NCI-H226 (cell line): ENCODE measurements around the gene PHIP.
"Not testable (repeated sequence)": the region's sequence is repeated elsewhere in the genome, so short reads cannot be mapped to it uniquely, and the experiment has no call there.

Experiments used
- DNase-seq: peaks from one replicate; pipeline ENCODE4 v3.0.0-alpha.2; 2015

The PHIP gene

DNA sequence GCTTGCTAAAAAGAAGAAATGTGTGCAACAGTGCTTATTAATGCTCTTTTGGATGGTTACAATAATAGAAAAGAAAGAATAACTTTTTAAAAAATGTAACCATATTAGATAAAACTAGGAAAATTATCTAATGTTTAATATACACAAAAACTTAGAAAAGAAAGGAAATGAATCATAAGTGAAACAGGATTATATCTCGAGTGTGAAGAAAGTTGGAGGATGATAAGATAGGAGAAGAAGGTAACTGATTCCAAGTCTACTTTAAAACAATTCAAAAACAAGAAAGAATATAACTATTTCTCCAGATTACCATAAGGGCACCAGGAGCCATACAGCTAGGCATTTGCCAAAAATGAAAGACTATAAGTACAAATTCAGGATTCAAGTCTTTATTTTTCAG lies 73.0 kb downstream of the PHIP start:
- peak; percentile 4 for DNase-seq

DNA sequence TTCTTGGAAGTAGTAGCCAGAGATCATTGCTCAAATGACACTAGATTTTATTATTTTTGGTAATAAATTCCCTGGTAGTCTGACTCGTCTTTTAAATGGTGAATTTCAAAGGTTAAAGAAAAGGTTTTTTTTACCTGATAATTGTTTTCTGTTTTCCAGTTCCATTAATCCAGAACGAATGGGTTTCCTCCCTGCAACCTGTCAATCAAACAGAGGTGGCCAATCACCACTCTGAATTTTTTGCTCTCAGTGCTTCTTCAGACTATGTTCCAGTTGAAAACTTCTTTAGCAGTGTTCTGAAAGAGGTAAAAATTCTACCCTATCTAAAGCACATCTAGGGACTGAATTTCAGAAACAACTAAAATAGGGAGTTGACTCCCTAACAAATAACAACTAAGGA lies 73.8 kb downstream of the PHIP start:
- no peak for DNase-seq

DNA sequence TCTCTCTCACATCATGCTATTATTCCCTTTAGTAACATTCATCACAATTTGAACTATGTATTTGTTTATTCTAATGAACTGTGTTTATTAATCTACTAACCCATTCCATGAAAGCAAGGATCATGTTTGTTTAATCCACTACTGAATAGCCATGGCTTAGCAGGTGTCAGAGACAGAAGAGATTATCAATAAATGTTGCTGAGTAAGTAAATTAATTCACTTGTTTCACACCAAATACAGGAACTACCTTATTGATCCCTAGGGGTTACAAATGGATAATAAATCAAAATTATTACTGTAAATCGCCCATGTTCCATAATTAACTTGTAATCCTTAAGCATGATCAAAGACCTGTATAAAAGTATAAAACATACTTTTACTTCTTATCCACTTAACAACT lies 76.6 kb downstream of the PHIP start:
- DNase-seq, result no peak

DNA sequence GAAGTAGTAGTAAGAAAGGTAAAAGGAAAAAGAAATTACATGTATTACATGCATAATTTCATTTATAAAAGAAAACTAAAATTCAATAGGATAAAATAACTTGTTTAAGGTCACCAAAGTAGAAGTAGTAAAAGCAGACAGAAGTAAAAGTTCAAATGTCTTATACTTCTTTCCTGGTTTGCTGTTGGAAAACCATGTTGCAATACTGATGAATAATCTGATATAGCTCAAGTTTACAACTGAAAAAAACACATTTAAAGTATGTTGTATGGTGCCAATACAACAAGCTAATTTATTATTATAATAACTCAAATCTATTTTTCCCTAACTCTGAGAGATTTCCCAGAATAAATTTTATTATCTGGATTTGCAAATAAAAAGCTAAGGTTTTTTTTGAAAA lies 78.3 kb downstream of the PHIP start:
- DNase-seq, result no peak

DNA sequence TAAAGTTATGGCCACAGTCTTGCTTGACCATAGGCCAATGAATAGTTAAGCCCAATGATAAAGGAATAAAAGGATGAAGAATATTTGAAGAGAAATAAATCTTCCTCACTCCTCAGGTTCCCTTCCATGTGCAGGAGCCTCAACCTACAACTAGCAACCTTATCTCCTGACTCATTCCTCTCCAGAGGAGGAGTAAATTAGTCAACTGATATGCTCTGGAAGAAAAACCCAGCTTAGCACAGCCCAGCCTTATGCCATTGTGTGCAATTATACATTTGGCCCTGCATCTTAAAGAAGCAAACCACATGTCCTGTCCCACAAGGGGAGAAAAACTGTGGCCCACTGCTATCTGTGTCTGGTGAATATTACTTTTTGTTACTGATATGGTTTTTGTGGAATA lies 82.1 kb downstream of the PHIP start:
- peak; percentile 86 for DNase-seq

DNA sequence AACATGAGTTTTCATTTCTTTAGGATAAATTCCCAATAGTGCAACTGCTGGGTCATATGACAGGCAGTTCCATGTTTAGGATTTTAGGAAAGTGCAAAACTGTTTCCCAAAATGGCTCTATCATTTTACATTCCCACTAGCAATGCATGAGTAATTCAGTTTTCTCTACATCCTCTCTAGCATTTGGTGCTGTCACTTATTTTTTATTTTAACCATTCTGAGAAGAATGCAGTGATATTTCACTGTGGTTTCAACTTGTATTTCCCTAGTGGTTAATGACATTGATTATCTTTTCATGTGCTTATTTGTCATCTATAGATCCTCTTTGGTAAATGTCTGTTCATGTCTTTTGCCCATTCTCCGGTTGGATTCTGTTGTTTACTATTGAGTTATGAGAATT lies 82.7 kb downstream of the PHIP start:
- no peak for DNase-seq

DNA sequence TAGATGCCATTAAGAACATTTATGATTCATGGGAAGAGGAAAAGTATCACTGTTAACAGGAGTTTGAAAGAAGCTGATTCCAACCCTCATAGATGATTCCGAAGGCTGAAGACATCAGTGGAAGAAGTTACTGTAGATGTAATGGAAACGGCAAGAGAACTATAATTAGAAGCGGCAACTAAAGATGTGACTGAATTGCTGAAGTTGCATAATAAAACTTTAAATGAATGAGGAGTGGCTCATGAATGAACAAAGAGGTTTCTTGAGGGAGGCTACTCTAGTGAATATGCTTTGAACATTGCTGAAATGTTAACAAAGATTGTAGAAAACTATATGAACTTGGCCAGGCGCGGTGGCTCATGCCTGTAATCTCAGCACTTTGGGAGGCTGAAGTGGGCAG lies 84.1 kb downstream of the PHIP start:
- DNase-seq, result no peak

DNA sequence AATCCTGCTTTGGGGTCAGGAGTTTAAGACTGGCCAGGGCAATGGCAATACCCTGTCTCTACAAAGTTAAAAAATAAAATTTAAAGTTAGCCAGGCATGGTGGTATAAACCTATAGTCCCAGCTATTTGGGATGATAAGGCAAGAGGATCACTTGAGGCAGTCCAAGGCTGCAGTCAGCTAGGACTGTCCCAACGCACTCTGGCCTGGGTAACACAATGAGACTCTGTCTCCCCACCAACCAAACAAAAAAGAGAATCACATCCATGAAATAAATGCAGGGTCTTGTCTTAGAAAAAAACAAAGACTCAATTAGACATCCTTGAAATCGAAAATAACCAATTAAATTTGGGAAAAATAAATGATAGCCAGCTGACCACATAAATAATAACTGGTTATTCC lies 88.9 kb downstream of the PHIP start:
- DNase-seq, result no peak

DNA sequence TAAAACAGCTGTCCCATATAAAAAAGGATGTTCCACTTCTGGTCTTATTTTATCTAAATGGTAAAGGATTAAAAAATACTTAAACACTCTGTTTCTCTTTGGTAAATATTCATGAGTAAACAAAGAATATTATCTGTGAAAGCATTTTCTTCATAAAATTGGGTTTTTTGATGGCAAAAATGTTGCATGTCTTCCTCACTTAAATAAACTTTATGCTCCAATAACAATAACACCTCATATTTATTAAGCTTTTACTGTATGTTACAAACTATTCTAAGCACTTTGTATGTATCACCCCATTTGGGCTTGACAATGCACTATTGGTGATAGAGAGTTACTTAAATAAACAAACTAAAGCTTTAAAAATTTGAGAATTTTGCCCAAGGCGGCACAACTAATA lies 91.9 kb downstream of the PHIP start:
- DNase-seq, result no peak

DNA sequence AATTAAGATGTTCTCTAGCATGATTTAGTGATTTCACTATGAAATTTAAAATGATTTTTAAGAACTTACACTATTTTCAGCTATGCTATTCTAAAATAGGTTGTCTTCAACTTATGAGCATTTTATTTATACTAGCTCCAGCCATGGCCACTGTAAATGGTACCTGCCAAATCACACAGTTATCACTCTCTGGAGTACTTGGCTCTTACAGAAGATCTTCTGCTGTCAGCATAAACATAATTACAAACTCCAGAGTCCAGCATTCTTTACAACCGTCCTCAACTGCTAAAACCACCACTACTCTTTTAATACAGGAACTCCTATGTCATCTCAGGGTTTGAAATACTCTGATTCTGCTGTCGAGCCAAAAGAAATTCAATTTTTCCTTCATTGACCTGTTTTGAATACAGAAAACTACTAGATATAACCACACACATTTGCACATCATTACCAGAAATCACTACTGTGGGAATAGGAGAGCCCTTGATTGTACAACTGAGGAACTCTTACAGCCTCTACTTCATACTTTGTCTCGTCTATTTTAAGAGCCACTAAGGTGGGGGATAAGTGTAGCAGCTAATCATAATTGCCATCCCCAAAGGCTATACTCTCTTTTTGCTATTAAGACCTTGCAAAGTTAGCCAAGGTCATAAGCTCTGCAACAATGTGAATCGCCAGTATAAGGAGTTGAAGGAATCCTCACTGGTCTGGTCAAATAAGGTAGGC lies 93.7 kb downstream of the PHIP start:
- DNase-seq, result no peak

DNA sequence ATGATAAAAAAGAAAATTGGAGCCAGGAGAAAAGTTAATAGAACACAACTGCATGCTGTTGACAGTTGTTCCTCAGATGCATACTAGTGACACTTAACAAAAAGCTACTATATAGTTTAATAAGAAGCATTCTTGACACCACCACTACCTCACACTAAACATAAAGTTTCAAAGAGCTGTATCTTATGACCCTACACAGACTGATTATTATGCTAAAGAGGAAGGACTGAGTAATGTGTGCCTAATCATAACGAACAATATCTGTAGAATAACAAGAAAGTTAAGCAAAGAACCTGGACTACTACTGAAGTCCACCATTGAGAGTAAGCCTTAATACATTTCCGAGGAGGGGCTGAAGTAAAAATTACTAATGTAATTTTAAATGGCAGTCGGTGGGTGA lies 110.9 kb downstream of the PHIP start:
- no peak for DNase-seq

DNA sequence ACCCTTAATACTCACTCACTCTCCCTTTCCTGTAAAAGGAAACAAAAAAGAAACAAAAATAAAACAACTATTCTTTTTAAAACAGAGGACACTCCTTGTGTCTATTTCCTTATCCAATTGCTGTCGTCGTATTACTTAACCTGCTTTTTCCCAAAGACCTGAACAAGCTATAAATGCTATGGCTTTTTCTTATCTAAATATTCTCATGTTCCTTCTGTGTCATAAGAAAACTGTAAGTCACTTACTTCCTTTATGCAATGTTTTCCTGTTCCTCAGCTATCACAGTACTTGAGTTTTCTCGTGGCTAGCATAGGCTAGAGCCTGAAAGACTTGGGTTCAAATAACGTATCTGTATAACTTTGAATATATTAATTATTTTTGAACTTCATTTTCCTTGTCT lies 111.5 kb downstream of the PHIP start:
- no peak for DNase-seq

DNA sequence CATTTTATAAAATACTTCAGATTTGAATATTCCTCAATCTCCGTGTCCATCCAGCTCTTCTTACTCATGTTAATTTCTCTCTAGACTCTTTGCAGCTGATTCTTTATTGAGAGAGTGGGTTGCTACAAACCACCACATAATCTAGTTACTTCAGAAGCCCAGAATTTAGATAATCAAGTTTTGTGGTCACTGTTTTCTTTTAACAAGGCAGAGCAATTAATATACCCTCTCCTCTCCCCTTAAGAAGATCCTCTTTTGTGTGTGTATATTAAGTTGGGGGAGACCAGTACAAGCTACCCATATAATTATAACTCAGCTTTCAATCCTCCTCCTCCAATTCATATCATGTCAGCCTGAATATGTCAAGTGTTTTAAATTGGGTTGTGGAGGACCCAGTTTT lies 115.6 kb downstream of the PHIP start:
- DNase-seq, result no peak

DNA sequence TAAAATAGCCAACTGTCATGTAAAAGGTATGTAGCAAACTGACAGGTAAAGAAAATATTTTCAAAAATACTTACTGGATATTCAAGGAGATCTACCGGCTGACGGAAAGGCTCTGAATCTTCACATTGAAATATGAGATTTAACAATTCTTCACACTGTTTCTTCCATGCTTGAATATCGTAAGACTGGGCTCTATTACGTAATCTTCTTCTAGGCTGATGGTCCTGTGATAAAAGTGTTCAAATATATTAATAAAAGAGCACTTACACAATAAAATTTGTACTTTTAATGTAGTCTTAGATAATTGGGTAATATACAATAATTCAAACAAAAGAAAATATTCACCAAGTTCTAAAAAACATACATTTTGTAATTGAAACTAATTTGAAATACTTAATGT lies 123.3 kb downstream of the PHIP start:
- DNase-seq, result no peak

DNA sequence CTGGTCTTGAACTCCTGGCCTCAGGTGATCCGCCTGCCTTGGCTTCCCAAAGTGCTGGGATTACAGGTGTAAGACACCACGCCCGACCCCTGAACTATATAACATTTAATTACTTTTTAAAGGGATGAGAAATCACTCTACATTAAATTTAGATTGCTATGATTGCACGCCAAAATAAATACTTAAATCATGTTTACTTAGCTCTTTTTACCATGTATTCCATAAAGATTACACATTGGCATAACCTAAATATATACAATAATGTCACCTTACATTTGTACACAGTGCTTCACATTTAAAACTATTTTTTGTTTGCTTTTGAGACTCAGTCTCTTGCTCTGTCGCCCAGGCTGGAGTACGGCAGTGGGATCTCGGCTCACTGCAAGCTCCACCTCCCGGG lies 124.3 kb downstream of the PHIP start:
- no peak for DNase-seq

DNA sequence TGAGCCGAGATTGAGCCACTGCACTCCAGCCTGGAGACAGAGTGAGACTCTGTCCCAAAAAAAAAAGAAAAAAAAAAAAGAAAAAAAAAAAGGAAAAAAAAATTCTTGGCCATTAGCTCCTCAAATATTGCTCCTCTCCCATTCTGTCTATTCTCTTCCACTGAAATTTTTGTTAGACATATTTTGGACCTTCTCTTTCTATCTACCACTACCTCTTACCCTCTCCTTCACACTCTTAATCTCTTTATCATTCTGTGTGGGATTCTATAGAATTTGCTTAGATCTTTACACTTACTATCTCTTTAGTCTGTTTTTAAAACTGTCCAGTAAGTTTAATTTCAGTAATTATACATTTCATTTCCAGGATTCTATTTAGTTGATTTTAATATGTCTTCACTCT lies 125.7 kb downstream of the PHIP start:
- DNase-seq, result no peak

DNA sequence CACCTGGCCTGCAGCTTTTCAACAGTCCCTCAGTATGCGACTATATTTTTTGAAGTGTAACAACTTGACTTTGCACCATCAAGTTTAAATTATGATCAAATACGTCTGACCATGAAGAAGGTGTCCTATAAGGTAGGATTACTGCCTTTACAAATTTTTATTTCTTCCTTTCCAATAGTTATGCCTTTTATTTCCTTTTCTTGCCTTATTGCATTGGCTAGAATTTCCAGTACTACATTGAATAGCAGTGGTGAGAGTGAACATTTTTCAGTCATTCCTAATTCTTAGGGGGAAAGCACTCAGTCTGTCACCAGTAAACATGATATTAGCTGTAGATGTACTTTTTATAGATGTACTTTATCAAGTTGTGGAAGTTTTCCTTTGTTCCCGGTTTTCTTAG lies 129.3 kb downstream of the PHIP start:
- DNase-seq, result no peak

DNA sequence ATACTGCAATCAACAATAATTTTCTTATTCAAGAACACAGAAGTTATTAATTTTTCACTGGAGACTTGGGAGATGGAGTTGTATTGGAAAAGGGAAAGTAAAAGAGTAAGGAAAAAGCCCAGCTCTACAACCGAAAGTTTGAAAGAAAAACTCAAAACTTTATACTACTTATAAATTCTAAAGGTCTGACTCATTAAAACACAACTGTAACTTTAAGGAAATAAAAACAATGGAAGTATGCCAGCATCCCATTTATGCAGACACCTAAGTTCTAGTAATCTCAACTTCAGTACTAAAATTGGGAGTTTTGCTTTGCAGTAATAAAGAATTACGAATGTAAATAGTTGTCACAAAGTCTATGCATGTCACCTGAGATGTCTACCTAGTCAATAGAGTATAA lies 130.1 kb downstream of the PHIP start:
- DNase-seq, result peak; percentile 22

DNA sequence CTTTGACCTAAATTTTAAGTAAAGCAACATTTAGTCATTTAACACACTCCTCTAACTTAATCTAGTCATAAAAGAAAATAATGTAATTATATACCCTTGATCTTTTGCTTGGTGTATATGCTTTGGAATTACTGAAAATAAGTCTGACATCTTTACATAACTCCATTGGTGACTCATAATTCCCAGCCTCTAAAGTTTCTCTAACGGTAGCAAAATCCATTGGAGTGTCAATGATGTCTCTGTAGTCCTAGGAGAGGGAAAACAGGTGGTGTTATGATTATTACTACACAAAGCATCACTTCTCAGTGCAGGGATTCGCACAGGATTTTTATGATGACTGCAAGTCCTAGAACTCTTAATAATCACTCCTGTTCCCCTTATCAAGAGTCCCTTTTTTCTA lies 130.5 kb downstream of the PHIP start:
- no peak for DNase-seq

DNA sequence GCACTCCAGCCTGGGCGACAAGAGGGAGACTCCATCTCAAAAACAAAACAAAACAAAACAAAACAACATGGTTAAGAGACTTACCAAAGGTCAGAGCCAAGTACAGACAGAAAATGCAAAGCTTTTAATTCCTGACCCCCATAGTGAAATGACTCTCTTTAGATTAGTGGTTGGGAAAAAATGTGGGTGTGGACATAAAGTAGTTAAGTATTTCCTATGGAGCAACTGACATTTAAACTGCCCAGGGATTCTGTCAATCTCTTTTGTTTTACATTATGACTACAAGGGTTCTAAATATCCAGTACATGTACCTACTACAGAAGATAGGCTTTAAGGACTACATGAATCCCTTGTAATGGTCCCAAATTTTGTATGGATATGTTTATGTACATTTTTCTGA lies 135.6 kb downstream of the PHIP start:
- peak; percentile 35 for DNase-seq

DNA sequence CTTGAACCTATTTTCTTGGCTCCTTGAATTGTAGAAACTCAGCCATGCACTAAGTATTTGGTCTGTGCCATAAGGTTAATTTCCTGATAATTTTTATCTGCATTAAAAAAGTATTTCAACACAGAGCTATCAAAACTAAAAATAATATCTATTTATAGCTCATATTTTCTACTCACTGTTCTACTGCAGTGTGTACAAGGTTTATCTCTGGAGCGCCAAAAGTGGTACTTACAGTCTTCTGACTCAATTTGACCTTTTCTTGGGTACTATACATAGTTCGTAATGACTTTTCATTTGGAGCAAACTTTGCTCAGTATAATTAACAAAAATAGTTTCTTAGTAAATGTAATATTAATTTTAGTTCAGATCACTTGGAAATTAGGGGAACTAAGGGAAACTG lies 141.5 kb downstream of the PHIP start:
- no peak for DNase-seq

DNA sequence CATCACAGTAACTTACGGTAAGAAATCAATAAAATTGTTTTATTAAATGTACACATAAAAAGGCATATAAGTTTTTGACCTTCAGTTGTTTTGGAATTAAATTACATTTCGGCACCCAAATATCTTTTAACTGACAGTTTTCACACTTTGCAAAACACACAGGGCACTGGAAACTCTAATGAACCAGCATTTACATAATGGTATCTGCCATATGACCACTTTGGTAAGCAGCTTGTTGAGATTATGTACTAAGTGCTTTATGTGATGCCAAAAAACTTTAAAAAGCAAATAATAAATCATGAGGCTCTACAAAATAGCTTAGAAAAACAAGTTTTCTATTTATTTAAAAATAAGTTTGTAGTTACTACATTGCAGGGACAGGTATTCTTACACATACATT lies 142.5 kb downstream of the PHIP start:
- no peak for DNase-seq

DNA sequence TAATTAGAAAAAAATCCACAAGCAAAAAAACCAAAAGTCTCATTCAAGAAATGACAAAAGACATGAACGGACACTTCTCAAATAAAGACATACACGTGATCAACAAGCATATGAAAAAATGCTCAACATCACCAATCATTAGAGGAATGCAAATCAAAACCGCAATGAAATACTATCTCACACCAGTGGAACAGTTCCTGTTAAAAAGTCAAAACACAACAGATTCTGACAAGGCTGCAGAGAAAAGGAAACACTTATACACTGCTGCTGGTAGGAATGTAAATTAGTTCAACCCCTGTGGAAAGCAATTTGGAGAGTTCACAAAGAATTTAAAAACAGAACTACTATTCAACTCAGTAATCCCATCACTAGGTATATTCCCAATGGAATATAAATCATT lies 152.7 kb downstream of the PHIP start:
- no peak for DNase-seq

DNA sequence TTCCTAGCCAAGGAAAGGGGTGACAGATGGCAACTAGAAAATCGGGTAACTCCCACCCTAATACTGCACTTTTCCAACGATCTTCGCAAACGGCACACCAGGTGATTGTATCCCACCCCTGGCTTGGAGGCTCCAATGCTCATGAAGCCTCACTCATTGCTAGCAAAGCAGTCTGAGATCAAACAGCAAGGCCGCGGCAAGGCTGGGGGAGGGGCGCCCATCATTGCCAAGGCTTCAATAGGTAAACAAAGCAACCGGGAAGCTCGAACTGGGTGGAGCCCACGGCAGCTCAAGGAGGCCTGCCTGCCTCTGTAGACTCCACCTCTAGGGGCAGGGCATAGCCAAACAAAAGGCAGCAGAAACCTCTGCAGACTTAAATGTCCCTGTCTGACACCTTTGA lies 156.9 kb downstream of the PHIP start:
- not testable (repeated sequence) for DNase-seq

DNA sequence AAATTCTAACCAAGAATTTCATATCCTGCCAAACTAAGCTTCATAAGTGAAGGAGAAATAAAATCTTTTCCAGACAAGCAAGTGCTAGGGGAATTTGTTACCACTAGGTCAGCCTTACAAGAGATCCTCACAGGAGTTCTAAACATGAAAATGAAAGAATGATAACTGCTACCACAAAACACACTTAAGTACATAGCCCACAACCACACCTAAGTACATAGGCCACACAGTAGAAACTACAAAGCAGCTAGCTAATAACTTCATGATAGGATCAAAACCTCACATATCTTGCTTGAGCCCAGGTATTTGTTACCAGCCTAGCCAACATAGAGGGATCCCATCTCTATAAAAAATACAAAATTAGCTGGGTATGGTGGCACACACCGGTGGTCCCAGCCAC lies 160.3 kb downstream of the PHIP start:
- no peak for DNase-seq

DNA sequence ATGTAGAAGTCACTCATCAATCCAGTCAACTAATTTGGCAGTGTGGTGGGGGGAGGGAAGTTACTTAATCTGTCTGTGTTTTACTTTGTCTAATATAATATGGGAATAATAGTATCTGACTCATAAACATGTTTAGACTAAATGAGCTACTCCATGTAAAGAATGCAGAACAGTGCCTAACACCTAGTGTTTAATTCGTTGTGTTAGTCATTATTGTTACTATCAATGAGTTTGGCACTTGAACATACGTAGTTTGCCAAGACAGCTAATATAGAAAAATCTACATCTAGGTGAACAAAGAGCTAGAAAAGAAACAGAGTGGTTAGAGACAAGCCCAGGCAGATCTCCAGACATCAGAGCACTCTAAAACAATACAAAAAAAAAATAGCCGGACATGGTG lies 161.6 kb downstream of the PHIP start:
- DNase-seq, result no peak
